HepG2 (cell line): ENCODE results near the gene SMAD7. TPM values are rescaled to one million over a fixed set of nuclear protein-coding genes. Genes with fewer than 3 reads are reported as not detected.

Experiments
- ATAC-seq: fragments of 200-7000 bp; cut with Tn5 transposase; 3 replicates; pipeline ENCODE4 v1.9.1; 2020; ENCODE audit warnings: mild to moderate bottlenecking, moderate library complexity
- BruUV-seq: library from RNA; stranded (reverse); fragments of 400-500 nt; replicated peaks from 2 replicates; lab custom pipeline; 2021; lab: Mats Ljungman, UMichigan
- CTCF ChIA-PET: fragments of 300-600 bp; formaldehyde crosslinking; extraction: SDS; loops from one replicate; lab custom pipeline; 2021; ENCODE audit warnings: low total read pairs, inconsistent platforms, low intra/inter-chr PET ratio; lab: Yijun Ruan, JAX
- POLR2A ChIA-PET: fragments of 350-600 bp; sonication (Branson Sonifier 250); formaldehyde crosslinking; loops from one replicate; lab custom pipeline; 2020; ENCODE audit warnings: antibody characterized with exemption, inconsistent platforms; lab: Yijun Ruan, JAX
- DNase-seq: peaks from one replicate; pipeline ENCODE4 v3.0.0-alpha.2; 2015; ENCODE audit warnings: low spot score
- FAIRE-seq: peaks from 3 replicates; lab custom pipeline; 2011; peaks lifted over from hg19 to GRCh38; lab: Jason Lieb, UNC
- H2AFZ ChIP-seq: one replicate; pipeline ENCODE4 v1.6.1; 2011; ENCODE audit warnings: low read length, inconsistent platforms
- H3K27ac ChIP-seq: fragments of 300-600 bp; 3 replicates; pipeline ENCODE4 v1.8.0; 2011; ENCODE audit warnings: mixed run types, mild to moderate bottlenecking, mixed read lengths, low read length, inconsistent platforms; ENCODE audit not compliant: insufficient read depth; ENCODE audit errors: extremely low read length
- H3K27me3 ChIP-seq, 2 experiments: fragments of 200-600 bp in 1 of 2; 2 replicates in 1 of 2; 3 replicates in 1 of 2; pipeline versions ENCODE4 v1.6.0 to v1.8.0; 2011; ENCODE audit warnings: low read length in 2 of 2, mild to moderate bottlenecking in 2 of 2, moderate library complexity in 2 of 2, inconsistent platforms in 1 of 2; ENCODE audit not compliant: insufficient read depth in 2 of 2, control insufficient read depth in 1 of 2
- H3K36me3 ChIP-seq, 2 experiments: fragments of 200-600 bp in 1 of 2; replicated peaks in 1 of 2; 2 replicates in 1 of 2; 3 replicates in 1 of 2; pipeline versions ENCODE4 v1.5.1 to v1.8.0; 2011; ENCODE audit warnings: low read length in 2 of 2, inconsistent platforms in 1 of 2; ENCODE audit not compliant: insufficient read depth in 2 of 2, control insufficient read depth in 1 of 2
- H3K4me1 ChIP-seq: 2 replicates; pipeline ENCODE4 v1.5.1; 2012; ENCODE audit warnings: low read length, inconsistent platforms; ENCODE audit not compliant: insufficient read depth
- H3K4me2 ChIP-seq: 2 replicates; pipeline ENCODE4 v1.6.0; 2011; ENCODE audit warnings: low read depth, low read length, inconsistent platforms
- H3K4me3 ChIP-seq, 3 experiments: fragments of 200-600 bp in 1 of 3; sonication (generic), shearing (Covaris generic) in 1 of 3; replicated peaks in 1 of 3; 2 replicates each; pipeline ENCODE4 v1.5.1; 2011 to 2016; ENCODE audit warnings: low read length in 3 of 3, inconsistent platforms in 2 of 3, low read depth in 2 of 3, mild to moderate bottlenecking in 2 of 3, control low read depth in 1 of 3, mixed read lengths in 1 of 3; ENCODE audit not compliant: insufficient read depth in 1 of 3
- H3K79me2 ChIP-seq: one replicate; pipeline ENCODE4 v1.6.1; 2011; ENCODE audit warnings: low read length, inconsistent platforms; ENCODE audit not compliant: insufficient read depth
- H3K9ac ChIP-seq: 2 replicates; pipeline ENCODE4 v1.6.0; 2011; ENCODE audit warnings: mild to moderate bottlenecking, low read depth, low read length, inconsistent platforms; ENCODE audit not compliant: insufficient read depth
- H3K9me3 ChIP-seq: 2 replicates; pipeline ENCODE4 v1.5.1; 2012; ENCODE audit warnings: mild to moderate bottlenecking, low read length
- H4K20me1 ChIP-seq: 2 replicates; pipeline ENCODE4 v1.6.0; 2011; ENCODE audit warnings: inconsistent platforms, mild to moderate bottlenecking, low read length, moderate library complexity; ENCODE audit not compliant: insufficient read depth
- ARID2 ChIP-seq: sonication (generic); formaldehyde crosslinking; IDR thresholded peaks from 2 replicates; pipeline ENCODE4 v1.8.1; 2022; ENCODE audit warnings: mild to moderate bottlenecking, missing genetic modification reagents, borderline replicate concordance
- DPF2 ChIP-seq: sonication (generic); formaldehyde crosslinking; IDR thresholded peaks from 2 replicates; pipeline ENCODE4 v1.4.0; 2020; ENCODE audit warnings: mild to moderate bottlenecking, low read depth, missing genetic modification reagents, borderline replicate concordance
- REXO4 ChIP-seq: sonication (generic); formaldehyde crosslinking; IDR thresholded peaks from 2 replicates; pipeline ENCODE4 v1.8.0; 2022; ENCODE audit warnings: missing genetic modification reagents, mild to moderate bottlenecking, borderline replicate concordance
- SMARCE1 ChIP-seq: fragments of 450-650 bp; IDR thresholded peaks from 2 replicates; pipeline ENCODE4 v1.6.1; 2017; ENCODE audit warnings: borderline replicate concordance
- TBX2 ChIP-seq: sonication (generic); formaldehyde crosslinking; IDR thresholded peaks from 2 replicates; pipeline ENCODE4 v1.5.0; 2020; ENCODE audit warnings: missing genetic modification reagents, mild to moderate bottlenecking, borderline replicate concordance
- TEAD3 ChIP-seq: optimal IDR thresholded peaks from 2 replicates; pipeline ENCODE3; 2016; ENCODE audit warnings: borderline replicate concordance
- XRCC5 ChIP-seq: fragments of 200-400 bp; formaldehyde crosslinking; optimal IDR thresholded peaks from 2 replicates; pipeline ENCODE3; 2017; ENCODE audit warnings: mild to moderate bottlenecking, low read length
- ZNF34 ChIP-seq: sonication (generic); formaldehyde crosslinking; IDR thresholded peaks from 2 replicates; pipeline ENCODE4 v1.4.0; 2020; ENCODE audit warnings: mild to moderate bottlenecking, missing genetic modification reagents, borderline replicate concordance
- ZNF83 ChIP-seq: sonication (generic); formaldehyde crosslinking; IDR thresholded peaks from 2 replicates; pipeline ENCODE4 v1.4.0; 2020; ENCODE audit warnings: missing genetic modification reagents, mild to moderate bottlenecking, borderline replicate concordance
- WGBS: methylation state at CpG from one replicate; pipeline ENCODE4 v1.1.6; 2017; ENCODE audit warnings: low lambda C conversion rate; 5-methylcytosine and 5-hydroxymethylcytosine counted together
- in situ Hi-C: cut with HindIII; loops from 2 replicates; pipeline ENCODE4 v1.10.0; 2017; ENCODE audit warnings: low pct_unique_long_range_greater_than_20kb; ENCODE audit not compliant: extremely low pct_ligation_motif_present
- intact Hi-C: fragments of 100-400 bp; cut with micrococcal nuclease; formaldehyde crosslinking; loops from one replicate; pipeline ENCODE4 v1.10.0; 2022; ENCODE audit not compliant: unreplicated experiment
- polyA plus RNA-seq, 8 experiments: library from polyadenylated mRNA; depleted of rRNA in 3 of 8; stranded (reverse) in 7 of 8; unstranded in 1 of 8; fragments of >200 nt; fragmentation: Illumina TruSeq in 4 of 8; extraction: Trizol in 4 of 8; gene quantifications; 2 replicates each; pipeline versions ENCODE4 v1.2.1 to v1.2.3, GENCODE V29; 2011 to 2016; ENCODE audit warnings: low read depth in 4 of 8, missing spikeins in 1 of 8, mixed read lengths in 1 of 8; ENCODE audit not compliant: insufficient read depth in 1 of 8
- total RNA-seq, 5 experiments: library from RNA; depleted of rRNA; stranded (reverse); fragments of >200 nt; fragmentation: Illumina TruSeq; extraction: Trizol; gene quantifications; 2 replicates each; pipeline ENCODE4 v1.2.3, GENCODE V29; 2016; ENCODE audit warnings: low read depth in 1 of 5
- TF ChIP-seq, protein P1 (sequence below): IDR thresholded peaks from 2 replicates; pipeline ENCODE4 v1.6.1; 2016
- TF ChIP-seq, protein P2 (sequence below): sonication (generic); formaldehyde crosslinking; IDR thresholded peaks from 2 replicates; pipeline ENCODE4 v1.5.0; 2020; ENCODE audit warnings: mild to moderate bottlenecking, missing genetic modification reagents
- TF ChIP-seq, protein P3 (sequence below): conservative IDR thresholded peaks from 2 replicates; pipeline ENCODE4 v1.6.1; 2018; ENCODE audit warnings: missing genetic modification reagents
- TF ChIP-seq, protein P4 (sequence below): sonication (generic); formaldehyde crosslinking; IDR thresholded peaks from 2 replicates; pipeline ENCODE4 v1.4.0; 2020; ENCODE audit warnings: missing genetic modification reagents
- TF ChIP-seq, protein P5 (sequence below): sonication (generic); formaldehyde crosslinking; IDR thresholded peaks from 2 replicates; pipeline ENCODE4 v1.5.0; 2020; ENCODE audit warnings: mild to moderate bottlenecking, missing genetic modification reagents

The SMAD7 gene
- total and polyA plus RNA-seq, 2 of the 13 experiments (the other 11 are each of a cell fraction or from before 2014, with no cell fraction given) = 17.4 to 24.7 TPM

DNA sequence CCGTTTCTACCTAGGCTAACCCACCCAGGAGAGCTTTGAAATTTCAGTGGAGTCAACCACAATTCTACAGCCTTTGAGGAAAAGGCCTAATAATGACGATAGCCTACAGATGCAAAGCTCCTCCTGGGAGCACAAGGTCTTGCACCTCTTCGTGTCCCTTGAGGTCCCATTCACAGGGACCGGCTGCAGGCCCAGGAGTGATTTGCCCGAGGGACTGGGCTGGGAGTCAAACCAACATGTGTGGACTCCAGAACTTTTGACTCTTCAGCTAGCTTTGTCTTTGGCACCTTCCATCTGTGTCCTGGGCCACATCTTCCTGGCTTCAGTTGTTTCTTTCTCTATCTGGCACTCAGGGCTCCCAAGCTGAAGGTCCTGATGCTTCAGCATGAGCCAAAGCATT lies 76.5 kb downstream of the SMAD7 start:
- 50% methylated on average over 5 of the region's 5 CpGs for WGBS
- CTCF ChIA-PET = no interaction called here
- Histone ChIP-seq H3K4me3 (no peak overlapping the region), H3K4me2 (no peak overlapping the region), H3K4me1 (peaks cover 65% of the 10 kb centered on the region), H3K27me3 (no peaks in the 10 kb centered on the region; a peak in 1 of 5 replicates), H2AFZ (no peak overlapping the region), H3K79me2 (no peaks in the 10 kb centered on the region), H3K9me3 (no peaks in the 10 kb centered on the region)
- FAIRE-seq = no peak
- in situ Hi-C loops (no loop called here), intact Hi-C loops (no loop called here)
- no peak for DNase-seq
- no peak for ATAC-seq
- no peak for TF ChIP-seq ZNF83
- no peak for TF ChIP-seq XRCC5
- no peak for TF ChIP-seq ZNF34 (CRISPR knock-in tag)
- TF ChIP-seq TEAD3 (CRISPR knock-in tag) = no peak
- TF ChIP-seq, protein P1, sequence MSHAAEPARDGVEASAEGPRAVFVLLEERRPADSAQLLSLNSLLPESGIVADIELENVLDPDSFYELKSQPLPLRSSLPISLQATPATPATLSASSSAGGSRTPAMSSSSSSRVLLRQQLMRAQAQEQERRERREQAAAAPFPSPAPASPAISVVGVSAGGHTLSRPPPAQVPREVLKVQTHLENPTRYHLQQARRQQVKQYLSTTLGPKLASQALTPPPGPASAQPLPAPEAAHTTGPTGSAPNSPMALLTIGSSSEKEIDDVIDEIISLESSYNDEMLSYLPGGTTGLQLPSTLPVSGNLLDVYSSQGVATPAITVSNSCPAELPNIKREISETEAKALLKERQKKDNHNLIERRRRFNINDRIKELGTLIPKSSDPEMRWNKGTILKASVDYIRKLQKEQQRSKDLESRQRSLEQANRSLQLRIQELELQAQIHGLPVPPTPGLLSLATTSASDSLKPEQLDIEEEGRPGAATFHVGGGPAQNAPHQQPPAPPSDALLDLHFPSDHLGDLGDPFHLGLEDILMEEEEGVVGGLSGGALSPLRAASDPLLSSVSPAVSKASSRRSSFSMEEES (CRISPR knock-in tag) = no peak
- TF ChIP-seq, protein P2, sequence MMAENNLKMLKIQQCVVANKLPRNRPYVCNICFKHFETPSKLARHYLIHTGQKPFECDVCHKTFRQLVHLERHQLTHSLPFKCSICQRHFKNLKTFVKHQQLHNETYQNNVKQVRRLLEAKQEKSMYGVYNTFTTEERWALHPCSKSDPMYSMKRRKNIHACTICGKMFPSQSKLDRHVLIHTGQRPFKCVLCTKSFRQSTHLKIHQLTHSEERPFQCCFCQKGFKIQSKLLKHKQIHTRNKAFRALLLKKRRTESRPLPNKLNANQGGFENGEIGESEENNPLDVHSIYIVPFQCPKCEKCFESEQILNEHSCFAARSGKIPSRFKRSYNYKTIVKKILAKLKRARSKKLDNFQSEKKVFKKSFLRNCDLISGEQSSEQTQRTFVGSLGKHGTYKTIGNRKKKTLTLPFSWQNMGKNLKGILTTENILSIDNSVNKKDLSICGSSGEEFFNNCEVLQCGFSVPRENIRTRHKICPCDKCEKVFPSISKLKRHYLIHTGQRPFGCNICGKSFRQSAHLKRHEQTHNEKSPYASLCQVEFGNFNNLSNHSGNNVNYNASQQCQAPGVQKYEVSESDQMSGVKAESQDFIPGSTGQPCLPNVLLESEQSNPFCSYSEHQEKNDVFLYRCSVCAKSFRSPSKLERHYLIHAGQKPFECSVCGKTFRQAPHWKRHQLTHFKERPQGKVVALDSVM = no peak
- TF ChIP-seq, protein P3, sequence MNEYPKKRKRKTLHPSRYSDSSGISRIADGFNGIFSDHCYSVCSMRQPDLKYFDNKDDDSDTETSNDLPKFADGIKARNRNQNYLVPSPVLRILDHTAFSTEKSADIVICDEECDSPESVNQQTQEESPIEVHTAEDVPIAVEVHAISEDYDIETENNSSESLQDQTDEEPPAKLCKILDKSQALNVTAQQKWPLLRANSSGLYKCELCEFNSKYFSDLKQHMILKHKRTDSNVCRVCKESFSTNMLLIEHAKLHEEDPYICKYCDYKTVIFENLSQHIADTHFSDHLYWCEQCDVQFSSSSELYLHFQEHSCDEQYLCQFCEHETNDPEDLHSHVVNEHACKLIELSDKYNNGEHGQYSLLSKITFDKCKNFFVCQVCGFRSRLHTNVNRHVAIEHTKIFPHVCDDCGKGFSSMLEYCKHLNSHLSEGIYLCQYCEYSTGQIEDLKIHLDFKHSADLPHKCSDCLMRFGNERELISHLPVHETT (CRISPR knock-in tag) = no peak
- TF ChIP-seq, protein P4, sequence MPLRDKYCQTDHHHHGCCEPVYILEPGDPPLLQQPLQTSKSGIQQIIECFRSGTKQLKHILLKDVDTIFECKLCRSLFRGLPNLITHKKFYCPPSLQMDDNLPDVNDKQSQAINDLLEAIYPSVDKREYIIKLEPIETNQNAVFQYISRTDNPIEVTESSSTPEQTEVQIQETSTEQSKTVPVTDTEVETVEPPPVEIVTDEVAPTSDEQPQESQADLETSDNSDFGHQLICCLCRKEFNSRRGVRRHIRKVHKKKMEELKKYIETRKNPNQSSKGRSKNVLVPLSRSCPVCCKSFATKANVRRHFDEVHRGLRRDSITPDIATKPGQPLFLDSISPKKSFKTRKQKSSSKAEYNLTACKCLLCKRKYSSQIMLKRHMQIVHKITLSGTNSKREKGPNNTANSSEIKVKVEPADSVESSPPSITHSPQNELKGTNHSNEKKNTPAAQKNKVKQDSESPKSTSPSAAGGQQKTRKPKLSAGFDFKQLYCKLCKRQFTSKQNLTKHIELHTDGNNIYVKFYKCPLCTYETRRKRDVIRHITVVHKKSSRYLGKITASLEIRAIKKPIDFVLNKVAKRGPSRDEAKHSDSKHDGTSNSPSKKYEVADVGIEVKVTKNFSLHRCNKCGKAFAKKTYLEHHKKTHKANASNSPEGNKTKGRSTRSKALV = no peak
- TF ChIP-seq TBX2 = no peak
- no peak for TF ChIP-seq SMARCE1
- TF ChIP-seq REXO4 (CRISPR knock-in tag) = no peak
- TF ChIP-seq DPF2 (CRISPR knock-in tag) = no peak
- TF ChIP-seq, protein P5, sequence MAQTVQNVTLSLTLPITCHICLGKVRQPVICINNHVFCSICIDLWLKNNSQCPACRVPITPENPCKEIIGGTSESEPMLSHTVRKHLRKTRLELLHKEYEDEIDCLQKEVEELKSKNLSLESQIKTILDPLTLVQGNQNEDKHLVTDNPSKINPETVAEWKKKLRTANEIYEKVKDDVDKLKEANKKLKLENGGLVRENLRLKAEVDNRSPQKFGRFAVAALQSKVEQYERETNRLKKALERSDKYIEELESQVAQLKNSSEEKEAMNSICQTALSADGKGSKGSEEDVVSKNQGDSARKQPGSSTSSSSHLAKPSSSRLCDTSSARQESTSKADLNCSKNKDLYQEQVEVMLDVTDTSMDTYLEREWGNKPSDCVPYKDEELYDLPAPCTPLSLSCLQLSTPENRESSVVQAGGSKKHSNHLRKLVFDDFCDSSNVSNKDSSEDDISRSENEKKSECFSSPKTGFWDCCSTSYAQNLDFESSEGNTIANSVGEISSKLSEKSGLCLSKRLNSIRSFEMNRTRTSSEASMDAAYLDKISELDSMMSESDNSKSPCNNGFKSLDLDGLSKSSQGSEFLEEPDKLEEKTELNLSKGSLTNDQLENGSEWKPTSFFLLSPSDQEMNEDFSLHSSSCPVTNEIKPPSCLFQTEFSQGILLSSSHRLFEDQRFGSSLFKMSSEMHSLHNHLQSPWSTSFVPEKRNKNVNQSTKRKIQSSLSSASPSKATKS (CRISPR knock-in tag) = no peak
- TF ChIP-seq ARID2 (CRISPR knock-in tag) = no peak
- TF ChIP-seq, all 625 proteins: peak for 0
- no TSS peak for BruUV-seq
- Histone ChIP-seq H3K9ac (no peak overlapping the region), H3K36me3 (no peaks in the 10 kb centered on the region), H3K27ac (no peak overlapping the region), H4K20me1 (no peaks in the 10 kb centered on the region)
- POLR2A ChIA-PET = no interaction called here
